PC-3 (cell line): ENCODE data around the gene TMTC3.
"Not testable (repeated sequence)": the region's sequence is repeated elsewhere in the genome, so short reads cannot be mapped to it uniquely, and the experiment has no call there.

Experiments
- CTCF ChIP-seq: fragments of 300-600 bp; sonication (generic); conservative IDR thresholded peaks from 2 replicates; pipeline ENCODE4 v1.5.1; 2017; ENCODE audit warnings: antibody characterized with exemption, low read depth, mild to moderate bottlenecking, low read length
- EZH2 ChIP-seq: fragments of 300-600 bp; sonication (generic); IDR thresholded peaks from one replicate; pipeline ENCODE4 v1.6.1; 2017; ENCODE audit warnings: antibody characterized with exemption, mild to moderate bottlenecking, low read length; ENCODE audit not compliant: unreplicated experiment
- EZH2phosphoT487 ChIP-seq: fragments of 300-600 bp; sonication (generic); IDR thresholded peaks from 2 replicates; pipeline ENCODE4 v1.6.1; 2018; ENCODE audit warnings: mild to moderate bottlenecking, antibody characterized with exemption, low read length, borderline replicate concordance

DNA sequence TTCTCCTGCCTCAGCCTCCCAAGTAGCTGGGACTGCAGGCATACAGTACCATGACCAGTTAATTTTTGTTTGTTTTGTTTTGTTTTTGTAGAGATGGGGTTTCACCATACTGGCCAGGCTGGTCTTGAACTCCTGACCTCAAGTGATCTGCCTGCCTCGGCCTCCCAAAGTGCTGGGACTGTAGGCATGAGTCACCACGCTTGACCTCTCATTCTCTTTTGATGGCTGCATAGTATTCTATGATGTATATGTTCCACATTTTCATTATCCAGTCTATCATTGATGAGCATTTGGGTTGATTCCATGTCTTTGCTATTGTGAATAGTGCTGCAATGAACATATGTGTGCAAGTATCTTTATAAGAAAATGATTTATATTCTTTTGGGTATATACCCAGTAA, 8.9 kb upstream of the TMTC3 start:
- TF ChIP-seq CTCF, EZH2phosphoT487, EZH2: not testable (repeated sequence)
